Astrocyte (in vitro differentiated cells and primary cell): Measurements from ENCODE around the gene ZNF701.

Experiments used
- EZH2 ChIP-seq: IDR thresholded peaks from 2 replicates; pipeline ENCODE4 v1.6.1; 2012; ENCODE audit warnings: mild to moderate bottlenecking, low read length, inconsistent platforms; ENCODE audit not compliant: insufficient read depth
- TF ChIP-seq, protein P1 (sequence below): IDR thresholded peaks from 2 replicates; pipeline ENCODE4 v1.5.1; 2011; ENCODE audit warnings: low read depth, mild to moderate bottlenecking, inconsistent platforms, low read length, moderate library complexity; ENCODE audit not compliant: insufficient read depth

DNA sequence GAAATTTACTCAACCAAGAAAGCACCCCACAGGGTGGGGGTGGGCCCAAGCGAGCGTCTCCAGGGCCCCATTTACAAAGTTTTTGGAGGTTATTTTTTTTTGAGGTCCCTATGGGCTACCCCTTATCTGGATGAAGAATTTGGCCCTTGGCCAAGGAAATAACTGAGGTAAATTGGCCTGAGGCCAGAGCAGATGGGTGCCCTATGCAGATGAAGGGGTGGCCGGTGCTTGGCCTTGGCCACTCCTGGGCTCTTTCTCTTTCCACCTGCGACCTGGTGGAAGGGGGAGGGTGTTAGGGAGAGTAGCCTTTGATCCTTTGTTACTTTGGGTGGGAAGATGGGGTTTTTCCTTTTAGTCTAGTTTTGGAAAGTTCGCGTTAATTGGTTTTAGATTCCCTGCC, 15.5 kb downstream of the ZNF701 start:
- TF ChIP-seq, protein P1, sequence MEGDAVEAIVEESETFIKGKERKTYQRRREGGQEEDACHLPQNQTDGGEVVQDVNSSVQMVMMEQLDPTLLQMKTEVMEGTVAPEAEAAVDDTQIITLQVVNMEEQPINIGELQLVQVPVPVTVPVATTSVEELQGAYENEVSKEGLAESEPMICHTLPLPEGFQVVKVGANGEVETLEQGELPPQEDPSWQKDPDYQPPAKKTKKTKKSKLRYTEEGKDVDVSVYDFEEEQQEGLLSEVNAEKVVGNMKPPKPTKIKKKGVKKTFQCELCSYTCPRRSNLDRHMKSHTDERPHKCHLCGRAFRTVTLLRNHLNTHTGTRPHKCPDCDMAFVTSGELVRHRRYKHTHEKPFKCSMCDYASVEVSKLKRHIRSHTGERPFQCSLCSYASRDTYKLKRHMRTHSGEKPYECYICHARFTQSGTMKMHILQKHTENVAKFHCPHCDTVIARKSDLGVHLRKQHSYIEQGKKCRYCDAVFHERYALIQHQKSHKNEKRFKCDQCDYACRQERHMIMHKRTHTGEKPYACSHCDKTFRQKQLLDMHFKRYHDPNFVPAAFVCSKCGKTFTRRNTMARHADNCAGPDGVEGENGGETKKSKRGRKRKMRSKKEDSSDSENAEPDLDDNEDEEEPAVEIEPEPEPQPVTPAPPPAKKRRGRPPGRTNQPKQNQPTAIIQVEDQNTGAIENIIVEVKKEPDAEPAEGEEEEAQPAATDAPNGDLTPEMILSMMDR: no peak
- TF ChIP-seq EZH2: no peak
